Neuronal stem cell (in vitro differentiated cells): ENCODE data around the gene FBXO11.

ENCODE experiments used
- DNase-seq: peaks from one replicate; pipeline ENCODE4 v3.0.0-alpha.2; 2013; ENCODE audit warnings: low spot score
- H2AFZ ChIP-seq: one replicate; pipeline ENCODE4 v1.6.1; 2013; ENCODE audit warnings: mild to moderate bottlenecking, low read length, inconsistent platforms
- H2AK5ac ChIP-seq: 2 replicates; pipeline ENCODE4 v1.6.1; 2013; ENCODE audit warnings: low read depth, mild to moderate bottlenecking, inconsistent platforms, low read length, moderate library complexity, mixed read lengths
- H2BK120ac ChIP-seq: 2 replicates; pipeline ENCODE4 v1.6.1; 2013; ENCODE audit warnings: low read depth, mild to moderate bottlenecking, inconsistent platforms, low read length, moderate library complexity, mixed read lengths
- H2BK12ac ChIP-seq: one replicate; pipeline ENCODE4 v1.6.1; 2013; ENCODE audit warnings: low read length, inconsistent platforms
- H2BK15ac ChIP-seq: 2 replicates; pipeline ENCODE4 v1.6.1; 2013; ENCODE audit warnings: mild to moderate bottlenecking, low read length, inconsistent platforms, mixed read lengths
- H2BK5ac ChIP-seq: one replicate; pipeline ENCODE4 v1.6.1; 2013; ENCODE audit warnings: inconsistent platforms, mild to moderate bottlenecking, low read length, moderate library complexity
- H3K14ac ChIP-seq: one replicate; pipeline ENCODE4 v1.6.1; 2013; ENCODE audit warnings: low read length, inconsistent platforms
- H3K18ac ChIP-seq: 2 replicates; pipeline ENCODE4 v1.6.1; 2013; ENCODE audit warnings: low read length, inconsistent platforms
- H3K23ac ChIP-seq: 2 replicates; pipeline ENCODE4 v1.6.1; 2013; ENCODE audit warnings: low read depth, mild to moderate bottlenecking, mixed read lengths, low read length, inconsistent platforms; ENCODE audit not compliant: poor library complexity
- H3K27ac ChIP-seq: replicated peaks from 3 replicates; pipeline ENCODE4 v1.5.1; 2013; ENCODE audit warnings: low read length, inconsistent platforms
- H3K27me3 ChIP-seq, 3 experiments: 2 replicates each; pipeline ENCODE4 v1.6.1; 2013; ENCODE audit warnings: low read length in 3 of 3, mild to moderate bottlenecking in 2 of 3, inconsistent platforms in 1 of 3, low read depth in 1 of 3, mixed read lengths in 1 of 3, moderate library complexity in 1 of 3; ENCODE audit not compliant: control insufficient read depth in 3 of 3, insufficient read depth in 3 of 3
- H3K36me3 ChIP-seq, 2 donors: replicated peaks in 1 of 2; 2 replicates each; pipeline ENCODE4 v1.6.1; 2013; ENCODE audit warnings: low read length in 2 of 2; ENCODE audit not compliant: control insufficient read depth in 2 of 2, insufficient read depth in 2 of 2
- H3K4ac ChIP-seq: 2 replicates; pipeline ENCODE4 v1.6.1; 2013; ENCODE audit warnings: inconsistent platforms, mild to moderate bottlenecking, low read length, moderate library complexity
- H3K4me1 ChIP-seq, 2 donors: 1 replicate in 1 of 2; 2 replicates in 1 of 2; pipeline ENCODE4 v1.6.1; 2013; ENCODE audit warnings: low read length in 2 of 2, low read depth in 1 of 2; ENCODE audit not compliant: control insufficient read depth in 2 of 2, insufficient read depth in 1 of 2
- H3K4me2 ChIP-seq: one replicate; pipeline ENCODE4 v1.6.1; 2013; ENCODE audit warnings: mild to moderate bottlenecking, low read length, inconsistent platforms; ENCODE audit not compliant: insufficient read depth, poor library complexity, severe bottlenecking
- H3K4me3 ChIP-seq, 2 donors: 2 replicates each; pipeline ENCODE4 v1.5.1; 2013; ENCODE audit warnings: low read length in 2 of 2, mild to moderate bottlenecking in 2 of 2, inconsistent platforms in 1 of 2, moderate library complexity in 1 of 2
- H3K79me1 ChIP-seq: one replicate; pipeline ENCODE4 v1.6.1; 2013; ENCODE audit warnings: low read depth, mild to moderate bottlenecking, inconsistent platforms, low read length, moderate library complexity
- H3K9ac ChIP-seq: one replicate; pipeline ENCODE4 v1.6.1; 2013; ENCODE audit warnings: mild to moderate bottlenecking, low read depth, low read length, inconsistent platforms; ENCODE audit not compliant: poor library complexity
- H3K9me3 ChIP-seq, 2 donors: replicated peaks in 1 of 2; 2 replicates each; pipeline versions ENCODE3 to v1.6.1; 2013; ENCODE audit warnings: low read length in 2 of 2, mild to moderate bottlenecking in 2 of 2, inconsistent platforms in 1 of 2, low read depth in 1 of 2, mixed read lengths in 1 of 2, moderate library complexity in 1 of 2; ENCODE audit not compliant: control insufficient read depth in 2 of 2, insufficient read depth in 1 of 2
- H4K8ac ChIP-seq: one replicate; pipeline ENCODE4 v1.6.1; 2013; ENCODE audit warnings: low read depth, mild to moderate bottlenecking, inconsistent platforms, low read length, moderate library complexity
- H4K91ac ChIP-seq: one replicate; pipeline ENCODE4 v1.6.1; 2013; ENCODE audit warnings: low read length, low read depth, mild to moderate bottlenecking, inconsistent platforms; ENCODE audit not compliant: poor library complexity
- WGBS, 2 donors: extraction: QIAGEN DNeasy Blood & Tissue Kit; methylation state at CpG; one replicate each; pipeline ENCODE4 v1.1.7; 2013; ENCODE audit warnings: missing lambda C conversion rate in 2 of 2, mixed read lengths in 1 of 2; ENCODE audit not compliant: insufficient read length in 2 of 2, insufficient replicate concordance in 1 of 2; ENCODE audit errors: extremely low coverage in 2 of 2; 5-methylcytosine and 5-hydroxymethylcytosine counted together

FBXO11 gene

DNA sequence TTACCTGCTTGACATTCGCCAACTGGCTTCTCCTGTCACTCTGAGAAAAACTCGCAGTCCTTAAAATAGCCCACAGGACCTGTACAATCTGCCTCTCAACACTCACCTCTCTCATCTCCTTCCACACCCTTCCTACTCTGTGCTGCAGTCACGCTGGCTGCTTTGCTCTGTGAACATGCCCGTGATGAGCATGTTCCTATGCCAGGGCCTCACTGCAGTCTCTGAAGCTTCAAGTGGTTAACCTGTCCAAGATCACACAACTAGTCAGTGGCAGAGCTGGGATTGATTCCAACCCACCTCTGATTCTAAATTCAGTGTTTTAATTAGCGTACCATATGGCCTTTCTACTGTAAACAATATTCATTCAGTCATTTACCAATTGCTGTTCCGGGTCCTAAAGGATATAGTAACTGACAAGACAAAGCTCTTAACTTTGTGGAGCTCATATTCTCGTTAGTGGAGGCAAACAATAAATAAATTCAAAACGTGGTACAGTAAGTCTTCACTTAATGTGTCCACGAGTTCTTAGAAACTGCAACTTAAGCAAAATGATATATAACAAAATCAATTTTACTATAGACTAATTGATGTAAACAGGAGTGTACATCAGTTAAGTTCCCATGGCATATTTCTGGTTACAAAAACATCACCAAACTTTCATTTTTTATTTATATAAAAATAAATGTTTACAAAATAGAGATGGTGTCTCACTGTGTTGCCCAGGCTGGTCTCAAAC lies 38.9 kb upstream of the FBXO11 start:
- Histone ChIP-seq H2BK15ac (no peak overlapping the region), H3K4me2 (no peak overlapping the region), H3K9me3 (no peaks in the 10 kb centered on the region), H3K4me3 (no peak overlapping the region), H3K4me1 (no peaks in the 10 kb centered on the region), H3K27me3 (peaks cover 0 to 14% (median 0%) of the 10 kb centered on the region in 3 experiments), H2BK12ac (no peak overlapping the region), H3K79me1 (no peaks in the 10 kb centered on the region), H2AK5ac (no peak overlapping the region), H3K23ac (no peak overlapping the region), H3K4ac (no peak overlapping the region), H3K14ac (no peak overlapping the region), H2BK5ac (no peak overlapping the region), H2AFZ (no peak overlapping the region), H3K18ac (no peak overlapping the region), H4K91ac (no peak overlapping the region), H4K8ac (no peak overlapping the region), H3K27ac (no peak overlapping the region), H2BK120ac (no peak overlapping the region), H3K9ac (no peak overlapping the region), H3K36me3 (no peaks in the 10 kb centered on the region)
- WGBS, 2 donors, result no CpG with 5 or more reads among the region's 9 CpGs
- DNase-seq, result no peak

DNA sequence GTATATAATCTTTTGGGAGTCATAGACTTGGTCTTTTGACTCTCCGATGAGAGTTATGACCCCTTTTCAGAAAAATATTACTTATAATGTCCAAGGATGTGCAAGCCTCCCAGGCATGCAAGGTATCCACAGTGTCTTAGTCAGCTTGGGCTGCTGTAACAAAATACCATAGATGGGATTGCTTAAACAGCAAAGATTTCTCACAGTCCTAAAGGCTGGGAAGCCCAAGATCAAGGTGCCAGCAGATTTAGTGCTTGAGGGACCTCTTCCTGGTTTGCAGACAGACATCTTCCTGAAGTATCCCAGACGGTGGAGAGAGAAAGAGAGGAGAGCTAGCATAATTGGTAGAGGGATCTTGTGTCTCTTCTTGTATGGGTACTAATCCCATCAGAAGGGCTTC lies 35.6 kb upstream of the FBXO11 start:
- Histone ChIP-seq H2AFZ (no peak overlapping the region), H3K23ac (no peak overlapping the region), H3K36me3 (no peaks in the 10 kb centered on the region), H2BK15ac (no peak overlapping the region), H2BK120ac (no peak overlapping the region), H3K4me1 (no peaks in the 10 kb centered on the region), H3K18ac (no peak overlapping the region), H3K27me3 (peaks cover 0 to 25% (median 0%) of the 10 kb centered on the region in 3 experiments), H3K9me3 (no peaks in the 10 kb centered on the region), H3K27ac (no peak overlapping the region), H3K9ac (no peak overlapping the region), H3K4me2 (no peak overlapping the region), H2BK12ac (no peak overlapping the region), H3K4ac (no peak overlapping the region), H3K14ac (no peak overlapping the region), H4K8ac (no peak overlapping the region), H2AK5ac (no peak overlapping the region), H3K79me1 (no peaks in the 10 kb centered on the region), H3K4me3 (no peak overlapping the region), H4K91ac (no peak overlapping the region), H2BK5ac (no peak overlapping the region)
- no CpG with 5 or more reads among the region's 2 CpGs for WGBS, 2 donors
- DNase-seq, result no peak

DNA sequence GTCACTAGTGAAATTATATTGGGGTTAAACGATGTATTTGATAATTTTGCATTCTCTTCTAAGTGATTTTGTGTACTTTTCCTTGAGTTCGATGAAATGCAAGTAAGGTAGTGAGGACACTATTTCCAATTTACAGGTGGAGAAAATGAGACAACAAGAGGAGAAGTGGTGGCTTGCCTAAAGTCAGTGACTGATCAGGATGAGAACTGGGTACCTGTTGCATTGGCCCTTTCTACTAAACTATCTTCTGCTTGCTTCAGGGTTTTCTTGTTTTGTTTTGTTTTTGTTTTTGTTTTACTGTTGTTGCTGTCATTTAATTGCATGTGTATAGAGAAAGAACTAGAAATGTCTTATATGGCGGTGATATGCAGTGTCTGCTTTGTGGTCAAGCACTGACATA lies 31.4 kb upstream of the FBXO11 start:
- no peak overlapping the region for H3K4me3 ChIP-seq
- H3K23ac ChIP-seq, result no peak overlapping the region
- no peak overlapping the region for H4K91ac ChIP-seq
- DNase-seq, result no peak
- no peak overlapping the region for H3K4me2 ChIP-seq
- no peak overlapping the region for H4K8ac ChIP-seq
- H2BK12ac ChIP-seq, result no peak overlapping the region
- H3K27ac ChIP-seq, result no peak overlapping the region
- no peaks in the 10 kb centered on the region for H3K79me1 ChIP-seq
- H3K36me3 ChIP-seq, result no peaks in the 10 kb centered on the region
- no peak overlapping the region for H2AFZ ChIP-seq
- WGBS, 2 donors, result no CpG with 5 or more reads among the region's 3 CpGs
- no peak overlapping the region for H3K18ac ChIP-seq
- no peaks in the 10 kb centered on the region for H3K4me1 ChIP-seq
- H2BK15ac ChIP-seq, result no peak overlapping the region
- H2AK5ac ChIP-seq, result no peak overlapping the region
- peaks cover 0 to 20% (median 0%) of the 10 kb centered on the region in 3 experiments for H3K27me3 ChIP-seq
- H3K4ac ChIP-seq, result no peak overlapping the region
- no peak overlapping the region for H3K9ac ChIP-seq
- no peak overlapping the region for H3K14ac ChIP-seq
- no peaks in the 10 kb centered on the region for H3K9me3 ChIP-seq
- H2BK120ac ChIP-seq, result no peak overlapping the region
- no peak overlapping the region for H2BK5ac ChIP-seq

DNA sequence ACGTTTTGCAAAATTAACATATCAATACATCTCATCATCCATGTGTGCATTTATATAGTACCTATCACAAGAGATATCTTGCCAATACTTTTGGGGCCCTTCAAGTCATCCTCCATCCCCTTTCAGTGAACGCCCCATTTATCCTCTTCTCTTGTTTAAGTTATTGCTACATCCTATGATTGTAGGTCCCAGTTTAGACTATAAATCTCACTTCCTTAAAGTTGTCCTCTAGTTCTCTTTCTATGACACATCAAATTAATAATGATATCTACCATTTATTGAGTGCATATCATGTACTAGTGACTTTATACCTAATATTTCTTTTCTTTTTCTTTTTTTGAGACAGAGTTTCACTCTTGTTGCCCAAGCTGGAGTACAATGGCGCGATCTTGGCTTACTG lies 28.8 kb upstream of the FBXO11 start:
- Histone ChIP-seq H2BK12ac (no peak overlapping the region), H3K4me1 (no peaks in the 10 kb centered on the region), H2AFZ (no peak overlapping the region), H2BK5ac (no peak overlapping the region), H3K27ac (no peak overlapping the region), H2BK120ac (no peak overlapping the region), H3K9me3 (no peaks in the 10 kb centered on the region), H2BK15ac (no peak overlapping the region), H2AK5ac (no peak overlapping the region), H3K4ac (no peak overlapping the region), H4K91ac (no peak overlapping the region), H3K23ac (no peak overlapping the region), H3K4me3 (no peak overlapping the region), H3K4me2 (no peak overlapping the region), H3K79me1 (no peaks in the 10 kb centered on the region), H4K8ac (no peak overlapping the region), H3K27me3 (peaks cover 0 to 9% (median 0%) of the 10 kb centered on the region in 3 experiments), H3K14ac (no peak overlapping the region), H3K36me3 (no peaks in the 10 kb centered on the region), H3K9ac (no peak overlapping the region), H3K18ac (no peak overlapping the region)
- WGBS, 2 donors, result no CpG with 5 or more reads among the region's 4 CpGs
- DNase-seq, result no peak
